Peyer's patch (tissue), 4 donors: ENCODE data around the gene DNER. TPM values are rescaled to one million over a fixed set of nuclear protein-coding genes. Genes with fewer than 3 reads are reported as not detected.

Experiments
- DNase-seq, 3 donors: peaks; one replicate each; pipeline ENCODE4 v3.0.0-alpha.2; 2017 to 2019
- H3K27ac ChIP-seq, 4 donors: fragments of 200-600 bp; sonication (generic); one replicate each; pipeline ENCODE4 v1.5.1; 2016 to 2019
- H3K27me3 ChIP-seq, 2 donors: fragments of 200-600 bp; sonication (generic); one replicate each; pipeline ENCODE4 v1.5.1; 2019
- H3K36me3 ChIP-seq, 3 donors: fragments of 200-600 bp; sonication (generic); one replicate each; pipeline ENCODE4 v1.5.1; 2016 to 2019
- H3K4me1 ChIP-seq, 4 donors: fragments of 200-600 bp; sonication (generic); one replicate each; pipeline ENCODE4 v1.5.1; 2016 to 2019
- H3K4me3 ChIP-seq, 4 donors: fragments of 200-600 bp; sonication (generic); 1 replicate in 3 of 4; 2 replicates in 1 of 4; pipeline ENCODE4 v1.5.1; 2016 to 2019; ENCODE audit warnings: mild to moderate bottlenecking in 1 of 4
- H3K9me3 ChIP-seq, 4 donors: fragments of 200-600 bp; sonication (generic); one replicate each; pipeline ENCODE4 v1.5.1; 2016 to 2019; ENCODE audit warnings: mild to moderate bottlenecking in 1 of 4
- POLR2A ChIP-seq, 2 donors: fragments of 450-650 bp; IDR thresholded peaks; one replicate each; pipeline ENCODE4 v1.5.1; 2017; ENCODE audit warnings: antibody characterized with exemption in 2 of 2, mild to moderate bottlenecking in 2 of 2, moderate library complexity in 2 of 2
- total RNA-seq, 4 donors: library from RNA; depleted of rRNA; stranded (reverse); fragments of >200 nt; gene quantifications; one replicate each; pipeline ENCODE4 v1.1.0, GENCODE V29; 2016
- TF ChIP-seq, protein P1 (sequence below), 6 experiments: fragments of 450-650 bp in 4 of 6; fragments of 200-600 bp in 2 of 6; sonication (generic) in 1 of 6; IDR thresholded peaks; one replicate each; pipeline ENCODE4 v1.5.1; 2017 to 2019; ENCODE audit warnings: antibody characterized with exemption in 6 of 6, mild to moderate bottlenecking in 3 of 6, moderate library complexity in 1 of 6

Gene DNER
- total RNA-seq, 4 donors from 2014 or later = 0.35 to 2.5 (median 1.3) TPM; not detected in 1

DNA sequence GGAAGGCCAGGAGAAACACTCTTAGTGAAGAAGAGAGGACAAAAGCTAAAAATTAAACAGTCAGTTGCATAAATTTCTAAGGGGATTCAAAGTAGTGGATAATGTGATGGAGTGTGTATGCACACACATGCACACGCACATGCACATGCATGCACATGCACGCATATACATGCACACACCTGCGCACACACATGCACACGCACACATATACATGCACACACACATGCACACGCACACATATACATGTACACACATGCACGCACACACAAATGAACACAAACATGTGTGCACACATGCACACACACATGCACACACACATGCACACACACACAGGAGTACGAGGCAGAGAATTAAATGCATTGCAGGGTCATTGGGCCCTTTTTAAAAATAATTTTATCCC is 117.6 kb downstream of the DNER start:
- H3K36me3 ChIP-seq = no peaks in the 10 kb centered on the region

DNA sequence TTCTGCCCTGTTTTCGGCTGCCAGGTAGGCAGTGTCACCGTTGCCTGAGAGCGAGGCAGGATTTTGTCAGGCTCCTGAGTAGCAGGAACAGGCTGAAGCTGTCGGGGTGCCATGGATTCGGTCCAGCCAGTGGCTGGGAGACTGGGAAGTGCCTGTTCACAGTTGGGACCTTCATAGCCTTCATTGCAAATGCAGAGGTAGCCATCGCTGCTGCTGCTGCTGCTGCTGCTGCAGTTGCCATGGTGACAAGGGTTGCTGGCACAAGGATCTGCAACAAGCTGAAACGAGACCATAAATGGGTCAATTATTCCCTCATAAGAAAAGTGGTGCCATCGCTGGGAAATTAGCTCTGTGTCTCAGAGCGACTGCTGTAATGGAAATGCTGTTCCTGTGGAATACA is 122.7 kb downstream of the DNER start:
- no peak for DNase-seq
- no peak overlapping the region for H3K4me3 ChIP-seq
- H3K9me3 ChIP-seq = no peaks in the 10 kb centered on the region
- H3K4me1 ChIP-seq = no peaks in the 10 kb centered on the region
- no peaks in the 10 kb centered on the region for H3K36me3 ChIP-seq
- TF ChIP-seq POLR2A (IDR thresholded peaks at IDR 0.05) = no peak
- TF ChIP-seq, protein P1, sequence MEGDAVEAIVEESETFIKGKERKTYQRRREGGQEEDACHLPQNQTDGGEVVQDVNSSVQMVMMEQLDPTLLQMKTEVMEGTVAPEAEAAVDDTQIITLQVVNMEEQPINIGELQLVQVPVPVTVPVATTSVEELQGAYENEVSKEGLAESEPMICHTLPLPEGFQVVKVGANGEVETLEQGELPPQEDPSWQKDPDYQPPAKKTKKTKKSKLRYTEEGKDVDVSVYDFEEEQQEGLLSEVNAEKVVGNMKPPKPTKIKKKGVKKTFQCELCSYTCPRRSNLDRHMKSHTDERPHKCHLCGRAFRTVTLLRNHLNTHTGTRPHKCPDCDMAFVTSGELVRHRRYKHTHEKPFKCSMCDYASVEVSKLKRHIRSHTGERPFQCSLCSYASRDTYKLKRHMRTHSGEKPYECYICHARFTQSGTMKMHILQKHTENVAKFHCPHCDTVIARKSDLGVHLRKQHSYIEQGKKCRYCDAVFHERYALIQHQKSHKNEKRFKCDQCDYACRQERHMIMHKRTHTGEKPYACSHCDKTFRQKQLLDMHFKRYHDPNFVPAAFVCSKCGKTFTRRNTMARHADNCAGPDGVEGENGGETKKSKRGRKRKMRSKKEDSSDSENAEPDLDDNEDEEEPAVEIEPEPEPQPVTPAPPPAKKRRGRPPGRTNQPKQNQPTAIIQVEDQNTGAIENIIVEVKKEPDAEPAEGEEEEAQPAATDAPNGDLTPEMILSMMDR (IDR thresholded peaks at IDR 0.05) = no peak
- no peaks in the 10 kb centered on the region for H3K27me3 ChIP-seq
- H3K27ac ChIP-seq = no peak overlapping the region

More for the DNA sequence above, 117.6 kb downstream of the DNER start:
- Histone ChIP-seq H3K4me1 (no peaks in the 10 kb centered on the region), H3K27ac (no peak overlapping the region), H3K9me3 (no peaks in the 10 kb centered on the region), H3K4me3 (no peak overlapping the region), H3K27me3 (no peaks in the 10 kb centered on the region)
- no peak for DNase-seq
- TF ChIP-seq, protein P1 (IDR thresholded peaks at IDR 0.05) = no peak
- TF ChIP-seq POLR2A (IDR thresholded peaks at IDR 0.05) = no peak

DNA sequence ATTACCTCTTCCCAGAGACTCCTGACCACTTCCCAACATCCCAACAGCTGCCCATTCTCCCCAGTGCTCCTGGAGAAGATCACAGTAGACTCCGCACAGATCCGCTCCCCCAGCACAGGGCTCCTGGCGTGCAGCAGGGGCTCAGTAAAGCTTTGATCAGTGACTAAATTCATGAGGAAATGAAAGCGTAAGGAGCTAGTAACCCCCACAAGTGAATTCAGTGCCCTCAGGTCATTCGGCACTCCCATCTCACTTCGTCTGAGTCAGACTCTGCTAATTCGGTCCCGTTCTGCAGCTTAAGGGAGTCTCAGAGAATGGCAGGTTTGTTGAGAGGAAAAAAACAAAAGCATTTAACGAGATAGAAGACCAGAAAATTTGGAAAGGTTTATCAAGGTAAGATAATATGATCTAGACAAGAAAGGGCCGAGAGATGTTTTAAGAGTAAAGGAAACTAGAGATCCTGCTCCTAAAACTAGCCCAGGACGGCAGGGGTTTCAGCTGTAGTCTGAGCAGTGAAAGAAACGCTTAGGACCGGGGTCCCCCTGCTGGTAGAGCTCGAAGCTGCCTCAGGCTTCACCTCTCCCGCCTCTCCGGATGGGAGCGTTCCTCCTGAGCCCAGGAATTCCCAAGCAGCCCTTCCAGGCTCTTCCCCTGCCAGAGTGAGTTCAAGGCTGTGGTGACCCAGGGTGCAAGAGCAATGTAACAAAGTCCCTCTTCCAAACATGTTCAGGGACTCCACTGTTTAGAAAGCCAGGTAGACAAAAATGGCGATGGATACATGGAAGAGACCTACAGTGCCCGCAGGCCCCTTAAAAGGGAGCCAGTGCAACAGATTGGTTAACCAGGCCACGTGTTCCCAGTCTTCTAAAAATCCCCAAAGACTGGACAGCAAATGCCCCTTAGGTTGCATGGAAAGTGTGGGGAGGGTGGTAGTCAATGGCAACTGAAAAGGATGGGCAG is 127.3 kb downstream of the DNER start:
- Histone ChIP-seq H3K4me3 (no peak overlapping the region), H3K9me3 (no peaks in the 10 kb centered on the region), H3K27ac (no peak overlapping the region)

DNA sequence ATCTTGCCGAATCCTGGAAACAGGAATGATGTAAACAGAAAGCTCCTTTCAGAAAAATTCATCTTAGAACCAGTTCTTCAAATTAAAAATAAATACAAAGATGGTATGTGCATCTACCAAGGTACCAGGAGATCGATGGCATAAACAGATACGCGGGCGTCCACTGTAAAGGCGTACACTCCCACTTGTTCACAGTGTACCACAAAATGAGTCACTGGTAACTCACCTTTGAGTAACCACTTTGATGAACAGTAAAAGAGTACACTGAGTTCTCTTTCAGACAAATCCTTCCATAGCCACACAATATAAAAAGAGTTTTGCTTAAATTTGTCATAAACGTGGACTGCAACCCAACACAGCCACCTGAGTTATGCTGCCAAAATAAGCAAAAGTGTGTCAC is 128.3 kb downstream of the DNER start:
- Histone ChIP-seq H3K4me1 (no peaks in the 10 kb centered on the region), H3K4me3 (no peak overlapping the region), H3K27ac (no peak overlapping the region), H3K27me3 (no peaks in the 10 kb centered on the region), H3K9me3 (no peaks in the 10 kb centered on the region), H3K36me3 (no peaks in the 10 kb centered on the region)
- no peak for DNase-seq
- TF ChIP-seq POLR2A (IDR thresholded peaks at IDR 0.05) = no peak
- TF ChIP-seq, protein P1 (IDR thresholded peaks at IDR 0.05) = no peak

More for the DNA sequence above, 127.3 kb downstream of the DNER start:
- TF ChIP-seq, protein P1 (IDR thresholded peaks at IDR 0.05) = peak in 4 of 6 experiments; percentile 43 to 75 (median 68)
- no peak for TF ChIP-seq POLR2A (IDR thresholded peaks at IDR 0.05)
- peak; percentile 23 to 80 (median 73) for DNase-seq
- H3K36me3 ChIP-seq = no peaks in the 10 kb centered on the region
- H3K4me1 ChIP-seq = no peaks in the 10 kb centered on the region
- no peaks in the 10 kb centered on the region for H3K27me3 ChIP-seq

DNA sequence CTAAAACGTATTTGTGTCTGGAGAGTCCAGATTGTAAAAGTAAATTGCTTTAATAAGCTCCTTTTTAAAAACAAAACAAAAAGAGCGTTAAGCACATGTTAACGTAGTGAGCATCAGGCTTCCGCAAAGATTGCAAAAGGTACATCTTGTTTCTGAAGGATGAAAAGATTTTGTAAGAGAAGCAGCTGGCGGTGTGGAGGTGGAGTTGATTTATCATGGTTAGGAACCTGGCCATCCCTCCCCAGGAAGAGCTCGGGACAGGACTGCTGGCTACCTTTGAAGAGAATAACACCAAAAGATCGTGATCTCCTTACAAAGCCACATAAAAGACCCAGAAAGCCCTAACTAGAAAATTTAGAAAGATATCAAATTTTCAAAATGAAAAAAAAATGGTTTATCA is 132.2 kb downstream of the DNER start:
- no peaks in the 10 kb centered on the region for H3K36me3 ChIP-seq
- H3K9me3 ChIP-seq = no peaks in the 10 kb centered on the region
- H3K4me1 ChIP-seq = no peaks in the 10 kb centered on the region
- TF ChIP-seq, protein P1 (IDR thresholded peaks at IDR 0.05) = no peak
- TF ChIP-seq POLR2A (IDR thresholded peaks at IDR 0.05) = no peak
- DNase-seq = no peak
- no peak overlapping the region for H3K27ac ChIP-seq
- H3K27me3 ChIP-seq = no peaks in the 10 kb centered on the region
- no peak overlapping the region for H3K4me3 ChIP-seq
